H9 (cell line): ENCODE data around the gene STAMBPL1. TPM values are rescaled to one million over a fixed set of nuclear protein-coding genes. Genes with fewer than 3 reads are reported as not detected.
A peak's percentile ranks its signal among the peaks of the same experiment; 100 is the strongest.

Source experiments
- DNase-seq: peaks from one replicate; pipeline ENCODE4 v3.0.0-alpha.2; 2017
- H2AFZ ChIP-seq: one replicate; pipeline ENCODE4 v1.6.1; 2013; ENCODE audit warnings: mild to moderate bottlenecking, low read length, control low read depth, moderate library complexity
- H2AK5ac ChIP-seq: 2 replicates; pipeline ENCODE4 v1.6.1; 2013; ENCODE audit warnings: low read length, control low read depth, mixed read lengths; ENCODE audit not compliant: insufficient read length
- H2BK120ac ChIP-seq: one replicate; pipeline ENCODE4 v1.6.1; 2013; ENCODE audit warnings: low read depth, mild to moderate bottlenecking, low read length, control low read depth, inconsistent platforms; ENCODE audit not compliant: poor library complexity, severe bottlenecking
- H2BK12ac ChIP-seq: 2 replicates; pipeline ENCODE4 v1.6.1; 2013; ENCODE audit warnings: low read length, control low read depth, mixed read lengths, low read depth; ENCODE audit not compliant: insufficient read length
- H2BK15ac ChIP-seq: 2 replicates; pipeline ENCODE4 v1.6.1; 2013; ENCODE audit warnings: low read depth, low read length, control low read depth
- H2BK20ac ChIP-seq: one replicate; pipeline ENCODE4 v1.6.1; 2013; ENCODE audit warnings: low read depth, mild to moderate bottlenecking, low read length, control low read depth, inconsistent platforms; ENCODE audit not compliant: poor library complexity, severe bottlenecking
- H2BK5ac ChIP-seq: 2 replicates; pipeline ENCODE4 v1.6.1; 2013; ENCODE audit warnings: low read length, control low read depth, mixed read lengths; ENCODE audit not compliant: insufficient read length
- H3K14ac ChIP-seq: 2 replicates; pipeline ENCODE4 v1.6.1; 2013; ENCODE audit warnings: low read length, control low read depth; ENCODE audit not compliant: insufficient read depth
- H3K18ac ChIP-seq: 2 replicates; pipeline ENCODE4 v1.6.1; 2013; ENCODE audit warnings: low read depth, mild to moderate bottlenecking, mixed read lengths, low read length, control low read depth; ENCODE audit not compliant: insufficient read length
- H3K23ac ChIP-seq: 2 replicates; pipeline ENCODE4 v1.6.1; 2013; ENCODE audit warnings: low read length, control low read depth, mixed read lengths, low read depth; ENCODE audit not compliant: insufficient read length
- H3K23me2 ChIP-seq: 2 replicates; pipeline ENCODE4 v1.6.1; 2013; ENCODE audit warnings: low read depth, mild to moderate bottlenecking, mixed read lengths, low read length, control low read depth; ENCODE audit not compliant: insufficient read length, poor library complexity, severe bottlenecking
- H3K27ac ChIP-seq: 2 replicates; pipeline ENCODE4 v1.5.1; 2013; ENCODE audit warnings: low read length, control low read depth, mixed read lengths, low read depth; ENCODE audit not compliant: insufficient read length
- H3K27me3 ChIP-seq: 2 replicates; pipeline ENCODE4 v1.6.1; 2013; ENCODE audit warnings: low read length, control low read depth, inconsistent platforms; ENCODE audit not compliant: insufficient read depth
- H3K4ac ChIP-seq: 2 replicates; pipeline ENCODE4 v1.6.1; 2013; ENCODE audit warnings: low read depth, mild to moderate bottlenecking, control low read depth, inconsistent platforms, low read length, moderate library complexity
- H3K4me1 ChIP-seq: 2 replicates; pipeline ENCODE4 v1.6.1; 2013; ENCODE audit warnings: low read length, control low read depth, inconsistent platforms; ENCODE audit not compliant: insufficient read depth
- H3K4me2 ChIP-seq: 2 replicates; pipeline ENCODE4 v1.6.1; 2013; ENCODE audit warnings: low read length, control low read depth, mixed read lengths; ENCODE audit not compliant: insufficient read length, insufficient read depth
- H3K56ac ChIP-seq: 2 replicates; pipeline ENCODE4 v1.6.1; 2013; ENCODE audit warnings: low read depth, mild to moderate bottlenecking, mixed read lengths, low read length, control low read depth; ENCODE audit not compliant: insufficient read length
- H3K79me1 ChIP-seq: 2 replicates; pipeline ENCODE4 v1.6.1; 2013; ENCODE audit warnings: low read depth, mild to moderate bottlenecking, moderate library complexity, low read length, control low read depth, inconsistent platforms; ENCODE audit not compliant: insufficient read depth, poor library complexity, severe bottlenecking
- H3K79me2 ChIP-seq: 2 replicates; pipeline ENCODE4 v1.6.1; 2013; ENCODE audit warnings: low read length, control low read depth, inconsistent platforms; ENCODE audit not compliant: insufficient read depth
- H3K9ac ChIP-seq: 2 replicates; pipeline ENCODE4 v1.6.1; 2013; ENCODE audit warnings: low read length, control low read depth, mixed read lengths; ENCODE audit not compliant: insufficient read length; ENCODE audit errors: extremely low read depth
- H3K9me3 ChIP-seq: one replicate; pipeline ENCODE4 v1.6.1; 2013; ENCODE audit warnings: low read depth, low read length, inconsistent platforms; ENCODE audit not compliant: control insufficient read depth
- H3T11ph ChIP-seq: one replicate; pipeline ENCODE4 v1.6.1; 2013; ENCODE audit warnings: mild to moderate bottlenecking, low read length, control low read depth, inconsistent platforms
- H4K20me1 ChIP-seq: one replicate; pipeline ENCODE4 v1.6.1; 2013; ENCODE audit not compliant: control insufficient read depth, insufficient read length, insufficient read depth
- H4K5ac ChIP-seq: 2 replicates; pipeline ENCODE4 v1.6.1; 2013; ENCODE audit warnings: low read depth, mild to moderate bottlenecking, mixed read lengths, low read length, control low read depth; ENCODE audit not compliant: insufficient read length
- H4K8ac ChIP-seq: replicated peaks from 2 replicates; pipeline ENCODE4 v1.6.1; 2013; ENCODE audit warnings: low read length, control low read depth, mixed read lengths, low read depth; ENCODE audit not compliant: insufficient read length
- H4K91ac ChIP-seq: 2 replicates; pipeline ENCODE4 v1.6.1; 2013; ENCODE audit warnings: low read depth, mild to moderate bottlenecking, moderate library complexity, mixed read lengths, low read length, control low read depth; ENCODE audit not compliant: insufficient read length
- H3K27ac Mint-ChIP-seq, 3 experiments: 2 replicates in 2 of 3; 3 replicates in 1 of 3; pipeline ENCODE4 v1.8.0; 2020 to 2021; ENCODE audit warnings: mixed read lengths in 3 of 3, mild to moderate bottlenecking in 1 of 3, moderate library complexity in 1 of 3
- H3K27me3 Mint-ChIP-seq: 2 replicates; pipeline ENCODE4 v1.8.0; 2021; ENCODE audit warnings: low read depth, mild to moderate bottlenecking, moderate library complexity, mixed read lengths
- H3K36me3 Mint-ChIP-seq, 3 experiments: 2 replicates in 2 of 3; 3 replicates in 1 of 3; pipeline ENCODE4 v1.8.0; 2020 to 2021; ENCODE audit warnings: low read depth in 3 of 3, mixed read lengths in 3 of 3; ENCODE audit not compliant: insufficient read depth in 1 of 3
- H3K4me1 Mint-ChIP-seq, 2 experiments: 2 replicates each; pipeline ENCODE4 v1.8.0; 2020; ENCODE audit warnings: mixed read lengths in 2 of 2
- H3K4me3 Mint-ChIP-seq, 2 experiments: 2 replicates in 1 of 2; 3 replicates in 1 of 2; pipeline ENCODE4 v1.8.0; 2020 to 2021; ENCODE audit warnings: mild to moderate bottlenecking in 2 of 2, mixed read lengths in 2 of 2, moderate library complexity in 1 of 2
- H3K9me3 Mint-ChIP-seq, 2 experiments: 2 replicates in 1 of 2; 3 replicates in 1 of 2; pipeline ENCODE4 v1.8.0; 2020; ENCODE audit warnings: mild to moderate bottlenecking in 2 of 2, mixed read lengths in 2 of 2, moderate library complexity in 1 of 2
- CTCF ChIP-seq: fragments of 200-600 bp; sonication (generic); conservative IDR thresholded peaks from 3 replicates; pipeline ENCODE4 v1.8.0; 2021; ENCODE audit warnings: antibody characterized with exemption, mild to moderate bottlenecking
- WGBS: extraction: QIAGEN DNeasy Blood & Tissue Kit; methylation state at CpG from one replicate; pipeline ENCODE4 v1.1.7; 2013; ENCODE audit warnings: missing lambda C conversion rate, low lambda C conversion rate, mixed read lengths; ENCODE audit not compliant: insufficient read length; ENCODE audit errors: extremely low coverage; 5-methylcytosine and 5-hydroxymethylcytosine counted together
- total RNA-seq: library from RNA; stranded (reverse); gene quantifications from 2 replicates; pipeline ENCODE4 v1.2.1, GENCODE V29; 2021

Gene STAMBPL1
- total RNA-seq, 1 experiment from 2014 or later: 3.2 TPM

GRCh38 chr10:88915781-88916180, 35.7 kb downstream of the STAMBPL1 start:
- H4K5ac ChIP-seq: no peak overlapping the region
- H4K8ac ChIP-seq: no peak overlapping the region
- no peaks in the 10 kb centered on the region for H3K4me1 Mint-ChIP-seq
- no peak overlapping the region for H2BK120ac ChIP-seq
- H3K27ac Mint-ChIP-seq: peak overlapping the region in 1 of 3 experiments; percentile 30; a peak in 1 of 7 replicates
- no peaks in the 10 kb centered on the region for H3K9me3 ChIP-seq
- H3K4me2 ChIP-seq: no peak overlapping the region
- no peak overlapping the region for H4K91ac ChIP-seq
- no peak overlapping the region for H2BK15ac ChIP-seq
- DNase-seq: no peak
- no peaks in the 10 kb centered on the region for H3K79me2 ChIP-seq
- TF ChIP-seq CTCF: no peak
- no peaks in the 10 kb centered on the region for H3K27me3 Mint-ChIP-seq
- no peak overlapping the region for H3K14ac ChIP-seq
- H4K20me1 ChIP-seq: no peaks in the 10 kb centered on the region
- H3K27me3 ChIP-seq: no peaks in the 10 kb centered on the region
- H3K23ac ChIP-seq: no peak overlapping the region
- H3T11ph ChIP-seq: no peak overlapping the region
- H3K9me3 Mint-ChIP-seq: no peaks in the 10 kb centered on the region
- no peak overlapping the region for H3K9ac ChIP-seq
- no peak overlapping the region for H2BK5ac ChIP-seq
- peaks cover 3% of the 10 kb centered on the region for H3K23me2 ChIP-seq
- no peak overlapping the region for H2BK20ac ChIP-seq
- no peaks in the 10 kb centered on the region for H3K79me1 ChIP-seq
- H3K4me3 Mint-ChIP-seq: no peak overlapping the region
- H3K4ac ChIP-seq: no peak overlapping the region
- no peaks in the 10 kb centered on the region for H3K4me1 ChIP-seq
- no peak overlapping the region for H3K18ac ChIP-seq
- no CpG with 5 or more reads among the region's 2 CpGs for WGBS
- H3K27ac ChIP-seq: no peak overlapping the region
- H3K36me3 Mint-ChIP-seq: no peaks in the 10 kb centered on the region
- H2AK5ac ChIP-seq: no peak overlapping the region
- H3K56ac ChIP-seq: no peak overlapping the region
- no peak overlapping the region for H2AFZ ChIP-seq
- H2BK12ac ChIP-seq: no peak overlapping the region
